Memory B cell (primary cell): ENCODE data around the gene CDS1.

ENCODE experiments used
- ATAC-seq: fragments of 150-1000 bp; cut with Tn5 transposase; 2 replicates; pipeline ENCODE4 v1.10.0; 2021; ENCODE audit warnings: low read depth, mild to moderate bottlenecking, moderate library complexity
- DNase-seq, 2 donors: peaks; one replicate each; pipeline ENCODE4 v3.0.0; 2022; ENCODE audit warnings: low spot score in 2 of 2
- H3K27ac Mint-ChIP-seq: one replicate; pipeline ENCODE4 v1.8.0; 2022; ENCODE audit warnings: mild to moderate bottlenecking, moderate library complexity, mixed read lengths
- H3K27me3 Mint-ChIP-seq: one replicate; pipeline ENCODE4 v1.8.0; 2022; ENCODE audit warnings: mixed read lengths
- H3K36me3 Mint-ChIP-seq: one replicate; pipeline ENCODE4 v1.8.0; 2022; ENCODE audit warnings: mild to moderate bottlenecking, mixed read lengths
- H3K4me1 Mint-ChIP-seq: one replicate; pipeline ENCODE4 v1.8.0; 2022; ENCODE audit warnings: mixed read lengths
- H3K4me3 Mint-ChIP-seq: one replicate; pipeline ENCODE4 v1.8.0; 2022; ENCODE audit warnings: mild to moderate bottlenecking, moderate library complexity, mixed read lengths
- H3K9me3 Mint-ChIP-seq: one replicate; pipeline ENCODE4 v1.8.0; 2022; ENCODE audit warnings: mixed read lengths

CDS1 gene

GRCh38 chr4:84579403-84579776 is 3.5 kb upstream of the CDS1 start:
- no peaks in the 10 kb centered on the region for H3K9me3 Mint-ChIP-seq

GRCh38 chr4:84582302-84582987 is 482 bp upstream of the CDS1 start:
- ATAC-seq, result peak; percentile 82
- peak overlapping the region; percentile 77 for H3K4me3 Mint-ChIP-seq
- peaks cover 11% of the 10 kb centered on the region for H3K4me1 Mint-ChIP-seq
- H3K9me3 Mint-ChIP-seq, result peaks cover 3% of the 10 kb centered on the region
- peaks cover 25% of the 10 kb centered on the region for H3K27me3 Mint-ChIP-seq
- H3K36me3 Mint-ChIP-seq, result peaks cover 3% of the 10 kb centered on the region
- peak; percentile 79 to 89 for DNase-seq
- no peak overlapping the region for H3K27ac Mint-ChIP-seq

More at GRCh38 chr4:84579403-84579776, 3.5 kb upstream of the CDS1 start:
- Mint-ChIP-seq H3K4me3 (no peak overlapping the region), H3K27ac (no peak overlapping the region), H3K36me3 (no peaks in the 10 kb centered on the region), H3K27me3 (peaks cover 9% of the 10 kb centered on the region), H3K4me1 (peaks cover 11% of the 10 kb centered on the region)
- no peak for DNase-seq
- ATAC-seq, result no peak

- Mint-ChIP-seq H3K27me3 (peaks cover 25% of the 10 kb centered on the region), H3K9me3 (peaks cover 7% of the 10 kb centered on the region), H3K36me3 (peaks cover 3% of the 10 kb centered on the region), H3K27ac (no peak overlapping the region), H3K4me1 (peaks cover 11% of the 10 kb centered on the region), H3K4me3 (peak overlapping the region; percentile 72)
- peak; percentile 23 for ATAC-seq
- no peak for DNase-seq
Observed at GRCh38 chr4:84583876-84584380, 1.0 kb downstream of the CDS1 start.

GRCh38 chr4:84585251-84585650 is 2.3 kb downstream of the CDS1 start:
- Mint-ChIP-seq H3K4me1 (peaks cover 11% of the 10 kb centered on the region), H3K36me3 (peaks cover 3% of the 10 kb centered on the region), H3K4me3 (no peak overlapping the region), H3K27me3 (peaks cover 25% of the 10 kb centered on the region), H3K9me3 (peaks cover 8% of the 10 kb centered on the region), H3K27ac (no peak overlapping the region)
- ATAC-seq (no peak), DNase-seq (no peak)

- no peak for DNase-seq
- no peaks in the 10 kb centered on the region for H3K36me3 Mint-ChIP-seq
- ATAC-seq, result no peak
- peaks cover 2% of the 10 kb centered on the region for H3K27me3 Mint-ChIP-seq
- H3K9me3 Mint-ChIP-seq, result no peaks in the 10 kb centered on the region
- no peak overlapping the region for H3K4me3 Mint-ChIP-seq
- H3K27ac Mint-ChIP-seq, result no peak overlapping the region
- H3K4me1 Mint-ChIP-seq, result no peaks in the 10 kb centered on the region
Observed at GRCh38 chr4:84594724-84595123, 11.8 kb downstream of the CDS1 start.

GRCh38 chr4:84596826-84597225 is 13.9 kb downstream of the CDS1 start:
- no peaks in the 10 kb centered on the region for H3K4me1 Mint-ChIP-seq
- H3K27me3 Mint-ChIP-seq, result peaks cover 2% of the 10 kb centered on the region
- H3K27ac Mint-ChIP-seq, result no peak overlapping the region
- no peaks in the 10 kb centered on the region for H3K36me3 Mint-ChIP-seq
- ATAC-seq (no peak), DNase-seq (no peak)
- H3K9me3 Mint-ChIP-seq, result no peaks in the 10 kb centered on the region
- H3K4me3 Mint-ChIP-seq, result no peak overlapping the region

GRCh38 chr4:84597450-84597849 is 14.5 kb downstream of the CDS1 start:
- H3K4me3 Mint-ChIP-seq, result no peak overlapping the region
- ATAC-seq (no peak), DNase-seq (no peak)
- no peak overlapping the region for H3K27ac Mint-ChIP-seq
- H3K36me3 Mint-ChIP-seq, result no peaks in the 10 kb centered on the region
- no peaks in the 10 kb centered on the region for H3K9me3 Mint-ChIP-seq
- peaks cover 2% of the 10 kb centered on the region for H3K27me3 Mint-ChIP-seq
- no peaks in the 10 kb centered on the region for H3K4me1 Mint-ChIP-seq

- H3K27ac Mint-ChIP-seq, result no peak overlapping the region
- H3K27me3 Mint-ChIP-seq, result peaks cover 4% of the 10 kb centered on the region
- ATAC-seq (no peak), DNase-seq (no peak)
- H3K36me3 Mint-ChIP-seq, result no peaks in the 10 kb centered on the region
- peaks cover 2% of the 10 kb centered on the region for H3K4me1 Mint-ChIP-seq
- H3K4me3 Mint-ChIP-seq, result no peak overlapping the region
- H3K9me3 Mint-ChIP-seq, result peaks cover 2% of the 10 kb centered on the region
Observed at GRCh38 chr4:84606645-84607044, 23.7 kb downstream of the CDS1 start.

- Mint-ChIP-seq H3K27ac (no peak overlapping the region), H3K4me1 (peaks cover 2% of the 10 kb centered on the region), H3K36me3 (no peaks in the 10 kb centered on the region), H3K4me3 (no peak overlapping the region), H3K27me3 (peaks cover 4% of the 10 kb centered on the region), H3K9me3 (peaks cover 2% of the 10 kb centered on the region)
- ATAC-seq (no peak), DNase-seq (no peak)
Observed at GRCh38 chr4:84611531-84611930, 28.6 kb downstream of the CDS1 start.

GRCh38 chr4:84614891-84615290 is 32.0 kb downstream of the CDS1 start:
- ATAC-seq (no peak), DNase-seq (no peak)
- H3K9me3 Mint-ChIP-seq, result no peaks in the 10 kb centered on the region
- H3K27ac Mint-ChIP-seq, result no peak overlapping the region
- no peaks in the 10 kb centered on the region for H3K27me3 Mint-ChIP-seq
- H3K4me1 Mint-ChIP-seq, result peaks cover 2% of the 10 kb centered on the region
- no peaks in the 10 kb centered on the region for H3K36me3 Mint-ChIP-seq
- no peak overlapping the region for H3K4me3 Mint-ChIP-seq

GRCh38 chr4:84615355-84615754 is 32.4 kb downstream of the CDS1 start:
- Mint-ChIP-seq H3K4me1 (peaks cover 2% of the 10 kb centered on the region), H3K4me3 (no peak overlapping the region), H3K27me3 (no peaks in the 10 kb centered on the region), H3K27ac (no peak overlapping the region), H3K36me3 (no peaks in the 10 kb centered on the region), H3K9me3 (no peaks in the 10 kb centered on the region)
- ATAC-seq (no peak), DNase-seq (no peak)

GRCh38 chr4:84622959-84623358 is 40.0 kb downstream of the CDS1 start:
- Mint-ChIP-seq H3K4me1 (peaks cover 7% of the 10 kb centered on the region), H3K4me3 (no peak overlapping the region), H3K27ac (no peak overlapping the region), H3K27me3 (no peaks in the 10 kb centered on the region), H3K36me3 (no peaks in the 10 kb centered on the region), H3K9me3 (no peaks in the 10 kb centered on the region)
- ATAC-seq (no peak), DNase-seq (no peak)

GRCh38 chr4:84623661-84624060 is 40.7 kb downstream of the CDS1 start:
- Mint-ChIP-seq H3K4me3 (no peak overlapping the region), H3K9me3 (no peaks in the 10 kb centered on the region)
- no peak for ATAC-seq

GRCh38 chr4:84626673-84627072 is 43.7 kb downstream of the CDS1 start:
- Mint-ChIP-seq H3K36me3 (no peaks in the 10 kb centered on the region), H3K4me1 (peaks cover 7% of the 10 kb centered on the region), H3K27me3 (no peaks in the 10 kb centered on the region), H3K9me3 (no peaks in the 10 kb centered on the region), H3K4me3 (no peak overlapping the region), H3K27ac (no peak overlapping the region)
- ATAC-seq, result no peak
- no peak for DNase-seq

More at GRCh38 chr4:84623661-84624060, 40.7 kb downstream of the CDS1 start:
- H3K36me3 Mint-ChIP-seq, result no peaks in the 10 kb centered on the region
- no peak for DNase-seq
- H3K27me3 Mint-ChIP-seq, result no peaks in the 10 kb centered on the region
- H3K4me1 Mint-ChIP-seq, result peaks cover 7% of the 10 kb centered on the region
- no peak overlapping the region for H3K27ac Mint-ChIP-seq

GRCh38 chr4:84631573-84631972 is 48.6 kb downstream of the CDS1 start:
- no peak overlapping the region for H3K27ac Mint-ChIP-seq
- DNase-seq, result no peak
- no peak for ATAC-seq
- H3K4me3 Mint-ChIP-seq, result no peak overlapping the region
- no peaks in the 10 kb centered on the region for H3K4me1 Mint-ChIP-seq
- peaks cover 2% of the 10 kb centered on the region for H3K36me3 Mint-ChIP-seq
- H3K9me3 Mint-ChIP-seq, result peaks cover 2% of the 10 kb centered on the region
- peaks cover 2% of the 10 kb centered on the region for H3K27me3 Mint-ChIP-seq
